SIG-M5 (cell line): ENCODE results near the gene CIITA.
"Not testable (repeated sequence)": the region's sequence is repeated elsewhere in the genome, so short reads cannot be mapped to it uniquely, and the experiment has no call there.

ENCODE experiments used
- DNase-seq: peaks from one replicate; lab custom pipeline; 2025; lab: John Stamatoyannopoulos, UW

Gene CIITA

GRCh38 chr16:10876799-10877341 lies at the start of gene CIITA:
TSS of gene CIITA (plus strand) at chr16:10877202. CDS start at chr16:10877331, 129 bp downstream.
- peak; percentile 84 for DNase-seq

DNA sequence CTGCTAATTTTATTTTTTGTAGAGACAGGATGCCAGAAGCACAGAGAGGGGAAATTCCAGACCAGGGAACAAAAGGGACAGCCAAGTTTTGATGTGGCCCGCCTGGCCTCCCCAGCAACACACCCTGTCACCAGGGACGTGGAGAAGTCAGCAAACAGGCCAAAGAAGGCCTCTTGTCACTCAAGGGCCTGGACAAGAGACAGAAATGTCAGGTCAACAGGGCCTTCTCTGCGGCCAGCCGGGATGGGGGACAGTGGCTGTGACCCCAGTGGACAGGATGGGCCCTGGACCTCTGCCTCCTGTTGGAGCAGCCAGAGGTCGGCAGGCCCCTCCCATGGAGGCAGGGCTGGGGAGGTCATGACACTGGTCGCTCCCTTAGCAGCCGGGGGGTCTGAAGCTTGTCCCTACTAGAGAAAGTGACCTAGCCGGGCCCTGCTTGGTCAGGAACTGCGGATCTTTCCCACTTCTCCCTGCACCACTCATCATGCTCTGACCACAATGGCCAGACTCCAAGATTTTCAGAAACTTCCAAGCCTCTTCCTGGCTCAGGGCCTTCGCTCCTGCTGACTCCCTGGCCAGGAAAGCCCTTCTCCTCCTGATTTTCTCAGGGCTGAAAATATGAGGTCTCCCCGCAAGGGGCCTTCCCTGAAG lies 49.2 kb upstream of the CIITA start:
- DNase-seq: no peak

DNA sequence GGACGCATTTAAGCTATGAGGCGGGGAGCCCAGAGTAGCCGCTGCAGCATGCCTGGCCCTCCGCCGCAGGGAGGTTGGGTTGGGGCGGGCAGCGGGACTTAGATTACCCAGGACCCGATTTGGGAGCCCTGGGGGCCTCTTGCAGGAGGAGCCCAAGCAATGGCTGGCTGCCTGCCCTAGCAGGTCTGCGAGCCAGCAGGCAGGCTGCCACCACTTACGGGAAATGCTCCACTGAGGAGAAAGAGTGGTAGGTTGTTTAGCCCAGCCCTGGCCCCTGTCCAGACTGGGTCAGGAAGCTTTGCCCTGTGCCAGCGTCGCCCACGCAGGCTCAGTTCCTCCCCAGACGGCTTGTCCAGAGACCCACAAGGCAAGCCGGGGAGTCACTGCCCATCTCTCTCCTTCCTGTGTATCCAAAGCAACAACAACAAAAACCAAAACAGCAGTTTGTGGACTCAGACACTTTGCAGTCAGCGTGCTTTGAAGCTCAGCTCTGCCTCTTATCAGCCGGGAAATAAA lies 48.1 kb upstream of the CIITA start:
- DNase-seq: no peak

DNA sequence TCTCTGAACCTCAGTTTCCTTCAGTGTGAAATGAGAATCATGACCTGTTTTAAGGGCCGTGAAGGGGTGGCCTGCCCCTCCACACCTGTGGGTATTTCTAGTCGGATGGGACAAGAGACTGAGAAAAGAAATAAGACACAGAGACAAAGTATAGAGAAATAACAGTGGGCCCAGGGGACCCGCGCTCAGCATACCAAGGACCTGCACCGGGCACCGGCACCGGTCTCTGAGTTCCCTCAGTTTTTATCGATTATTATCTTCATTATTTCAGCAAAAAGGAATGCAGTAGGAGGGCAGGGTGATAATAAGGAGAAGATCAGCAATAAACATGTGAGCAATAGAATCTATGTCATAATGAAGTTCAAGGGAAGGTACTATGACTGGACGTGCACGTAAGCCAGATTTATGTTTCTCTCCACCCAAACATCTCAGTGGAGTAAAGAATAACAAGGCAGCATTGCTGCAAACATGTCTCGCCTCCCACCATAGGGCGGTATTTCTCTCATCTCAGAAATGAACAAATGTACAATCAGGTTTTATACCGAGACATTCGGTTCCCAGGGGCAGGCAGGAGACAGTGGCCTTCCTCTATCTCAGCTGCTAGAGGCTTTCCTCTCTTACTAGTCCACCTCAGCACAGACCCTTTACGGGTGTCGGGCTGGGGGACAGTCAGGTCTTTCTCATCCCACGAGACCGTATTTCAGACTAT lies 47.5 kb upstream of the CIITA start:
- DNase-seq: not testable (repeated sequence)

- DNase-seq: not testable (repeated sequence)
These were observed 46.8 kb upstream of the CIITA start for GRCh38 chr16:10830240-10830639.

- no peak for DNase-seq
These were observed 44.8 kb upstream of the CIITA start for GRCh38 chr16:10831894-10832886.

GRCh38 chr16:10833271-10833670 lies 43.7 kb upstream of the CIITA start:
- DNase-seq: no peak

GRCh38 chr16:10834130-10834529 lies 42.9 kb upstream of the CIITA start:
- DNase-seq: no peak

DNA sequence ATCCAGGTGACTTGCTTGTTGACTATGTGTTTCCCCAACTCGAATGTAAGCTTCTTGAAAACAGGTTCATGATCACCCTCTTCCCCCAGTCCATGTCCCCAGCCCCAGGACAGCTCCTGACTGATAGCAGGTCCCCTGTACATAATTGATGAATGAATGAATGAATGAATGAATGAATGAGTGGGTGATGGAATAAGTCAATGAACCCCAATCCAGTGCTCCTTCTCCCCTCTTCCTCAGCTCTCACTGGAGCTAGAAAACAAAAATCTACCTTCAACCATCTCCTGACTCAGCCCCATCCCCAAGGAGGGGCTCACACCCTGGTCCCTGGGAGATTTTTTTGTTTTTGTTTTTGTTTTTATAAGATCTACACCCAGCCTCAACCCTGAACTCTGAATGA lies 42.2 kb upstream of the CIITA start:
- no peak for DNase-seq

- no peak for DNase-seq
These were observed 41.6 kb upstream of the CIITA start for GRCh38 chr16:10835281-10835931.

GRCh38 chr16:10836174-10836853 lies 40.7 kb upstream of the CIITA start:
- no peak for DNase-seq

DNA sequence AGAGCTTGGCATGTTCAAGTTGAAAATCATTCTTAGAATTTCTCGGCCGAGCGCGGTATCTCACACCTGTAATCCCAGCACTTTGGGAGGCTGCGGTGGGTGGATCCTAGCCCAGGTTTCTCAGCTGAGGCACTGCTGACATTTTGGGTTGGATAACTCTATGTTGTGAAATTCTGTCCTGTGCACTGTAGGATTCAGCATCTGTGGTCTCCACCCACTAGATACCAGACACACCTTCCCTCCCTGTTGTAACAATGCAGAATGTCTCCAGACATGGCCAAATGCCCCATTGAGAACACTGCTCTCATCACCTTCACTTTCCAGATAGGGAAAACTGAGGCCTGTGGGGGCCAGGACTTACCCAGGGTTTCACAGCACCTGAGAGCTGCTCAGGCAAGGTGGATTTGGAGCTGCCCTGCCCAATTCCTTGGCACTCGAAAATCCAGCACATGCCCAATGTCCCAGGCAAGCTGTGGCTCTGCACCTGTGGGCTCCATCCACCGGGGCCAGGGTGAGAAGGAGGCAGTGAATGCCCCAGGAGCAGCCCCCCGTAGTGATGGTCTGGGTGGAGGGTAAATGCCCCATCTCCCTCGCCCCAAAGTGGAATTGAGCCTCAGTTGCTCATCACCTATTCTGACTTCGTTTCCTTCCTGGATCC lies 38.3 kb upstream of the CIITA start:
- no peak for DNase-seq

DNA sequence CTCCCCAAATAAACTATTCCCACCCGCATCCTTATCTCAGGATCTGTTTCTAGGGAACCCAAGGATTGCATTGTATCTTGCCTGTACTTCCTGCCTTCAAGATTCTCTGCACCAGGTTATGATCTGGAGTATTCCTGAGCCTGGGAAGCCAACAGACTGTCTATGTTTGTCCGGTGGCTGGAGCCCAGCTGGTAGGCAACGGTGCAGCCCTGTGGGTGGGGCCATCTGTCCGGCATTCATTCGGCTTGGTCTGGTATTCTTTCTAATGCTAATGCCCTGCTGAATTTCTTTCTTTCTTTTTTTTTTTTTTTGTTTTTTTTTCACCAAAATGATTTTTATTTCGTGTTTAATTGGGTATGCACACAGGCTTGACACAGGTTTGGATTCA lies 37.7 kb upstream of the CIITA start:
- no peak for DNase-seq

- no peak for DNase-seq
These were observed 36.3 kb upstream of the CIITA start for GRCh38 chr16:10840703-10841102.

DNA sequence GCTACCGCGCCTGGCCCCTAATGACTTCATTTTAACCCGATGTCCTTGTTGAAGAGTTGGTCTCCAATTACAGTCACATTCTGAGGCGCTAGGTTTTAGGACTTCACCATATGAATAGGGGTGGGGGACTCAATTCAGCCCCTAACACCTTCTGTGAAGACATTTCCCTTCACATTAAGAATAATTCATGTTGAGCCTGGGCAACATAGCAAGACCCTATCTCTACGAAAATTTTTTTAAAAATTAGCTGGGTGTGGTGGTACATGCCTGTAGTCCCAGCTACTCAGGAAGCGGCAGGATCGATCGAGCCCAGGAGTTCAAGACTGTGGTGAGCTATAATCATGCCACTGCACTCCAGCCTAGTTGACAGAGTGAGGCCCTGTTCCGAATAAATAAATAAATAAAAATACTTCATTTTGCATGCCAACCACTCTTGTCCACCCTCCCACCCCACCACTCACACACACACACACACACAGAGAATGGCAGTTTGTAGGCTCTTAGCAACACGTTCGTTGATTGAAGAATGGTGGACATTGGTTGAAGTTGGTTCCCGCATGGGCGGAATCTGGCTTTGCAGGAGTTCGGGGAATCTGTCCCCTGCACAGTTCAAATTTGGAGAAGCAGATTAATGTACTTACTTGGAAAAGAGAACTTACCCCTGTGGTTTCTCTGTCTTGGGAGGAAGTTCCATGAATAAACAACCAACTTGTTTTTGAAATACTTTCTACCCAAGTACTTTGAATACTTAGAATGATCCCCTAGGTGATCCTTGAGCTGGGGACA lies 30.6 kb upstream of the CIITA start:
- no peak for DNase-seq

DNA sequence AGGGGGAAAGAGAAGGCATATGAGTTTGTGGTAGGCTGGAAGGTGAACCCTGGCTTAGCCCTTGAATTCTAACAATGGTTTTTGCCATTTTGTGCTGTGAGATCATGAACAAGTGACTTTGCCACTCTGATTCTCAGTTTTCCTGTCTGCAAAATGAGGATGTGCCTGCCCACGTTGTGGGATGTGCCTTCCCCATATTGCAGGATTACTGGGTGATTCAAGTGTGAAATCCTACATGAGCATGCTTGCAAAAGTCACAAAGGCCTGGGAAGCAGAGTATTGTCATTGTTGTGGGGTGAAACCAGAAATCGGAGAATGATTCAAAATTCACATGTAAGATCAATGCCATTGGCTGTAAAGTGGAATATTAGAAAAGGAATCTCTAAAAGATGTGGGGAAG lies 29.8 kb upstream of the CIITA start:
- DNase-seq: no peak

DNA sequence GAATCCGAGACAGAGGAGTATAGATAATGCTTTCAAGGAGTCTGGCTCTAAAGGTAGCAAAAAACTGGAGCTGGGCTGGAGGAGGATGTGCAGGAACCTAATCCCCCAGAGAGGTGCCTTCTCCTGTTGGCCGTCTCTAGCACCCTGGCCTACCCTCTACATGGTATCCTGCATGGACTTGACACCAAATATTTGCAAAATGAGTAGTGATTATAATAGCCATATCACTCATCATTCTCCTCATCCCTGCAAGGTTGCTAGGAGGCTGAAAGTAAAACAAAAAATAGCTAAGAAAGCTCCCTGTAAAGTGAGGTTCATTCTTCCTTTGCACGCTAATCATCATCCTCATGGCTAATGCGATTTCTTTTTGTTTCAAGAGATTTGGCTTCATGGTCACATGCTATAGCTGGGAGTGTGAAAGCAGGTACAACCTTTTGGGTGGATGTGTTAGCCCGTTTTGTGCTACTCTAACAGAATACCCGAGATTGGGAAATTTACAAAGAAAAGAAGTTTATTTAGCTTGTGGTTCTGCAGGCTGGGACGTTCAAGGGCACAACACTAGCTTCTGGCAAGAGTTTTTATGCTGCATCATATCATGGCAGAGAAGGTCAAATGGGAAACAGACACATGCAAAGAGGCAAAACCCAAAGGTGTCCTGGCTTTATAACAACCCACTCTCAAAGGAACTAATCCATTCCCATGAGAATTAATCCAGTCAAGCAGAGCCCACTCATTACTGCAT lies 27.1 kb upstream of the CIITA start:
- no peak for DNase-seq

DNA sequence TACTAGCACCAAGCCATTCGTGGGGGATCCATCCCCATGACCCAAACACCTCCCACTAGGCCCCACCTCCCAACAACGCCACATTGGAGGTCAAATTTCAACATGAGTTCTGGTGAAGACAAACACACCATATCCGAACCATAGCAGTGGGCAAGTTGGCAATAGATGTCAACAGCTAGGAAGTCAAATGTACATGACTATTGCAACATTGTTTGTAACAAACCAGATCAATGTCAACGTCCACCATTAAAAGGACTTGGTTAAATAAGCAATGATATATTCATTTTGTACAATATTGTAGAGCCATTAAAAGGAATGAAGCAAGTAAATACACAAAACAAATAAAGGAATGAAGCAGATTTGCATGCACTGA lies 26.5 kb upstream of the CIITA start:
- DNase-seq: no peak

DNA sequence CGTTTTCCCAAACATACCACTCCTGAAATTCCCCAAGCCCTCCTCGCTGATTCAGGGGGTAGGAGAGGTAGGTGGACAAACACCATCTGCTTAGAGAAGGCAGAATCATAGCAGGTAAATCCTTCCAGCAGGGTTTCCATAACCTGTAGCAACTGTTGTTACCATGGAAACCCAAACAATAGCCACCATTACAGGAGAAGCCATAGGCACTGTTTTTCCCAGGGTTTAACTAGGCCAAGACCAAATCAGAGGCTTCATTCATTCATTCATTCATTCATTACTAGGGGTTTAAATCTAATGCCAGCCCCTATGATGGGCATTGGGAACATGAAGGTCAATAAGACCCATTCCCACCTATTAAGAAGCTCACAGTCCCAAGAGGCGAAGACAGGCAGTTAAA lies 25.5 kb upstream of the CIITA start:
- DNase-seq: no peak
